IPS-20b (cell line): ENCODE data around the gene SLC34A3.
A peak's percentile ranks its signal among the peaks of the same experiment; 100 is the strongest.
"Not testable (repeated sequence)": the region's sequence is repeated elsewhere in the genome, so short reads cannot be mapped to it uniquely, and the experiment has no call there.

Source experiments
- H3K27ac ChIP-seq: one replicate; pipeline ENCODE4 v1.5.1; 2013; ENCODE audit warnings: low read length
- H3K27me3 ChIP-seq: 2 replicates; pipeline ENCODE4 v1.6.1; 2013; ENCODE audit warnings: mild to moderate bottlenecking, low read length, inconsistent platforms; ENCODE audit not compliant: insufficient read depth
- H3K36me3 ChIP-seq: 2 replicates; pipeline ENCODE4 v1.6.1; 2013; ENCODE audit warnings: low read depth, mild to moderate bottlenecking, inconsistent platforms, low read length, moderate library complexity; ENCODE audit not compliant: insufficient read depth
- H3K4me1 ChIP-seq: 2 replicates; pipeline ENCODE4 v1.6.1; 2013; ENCODE audit warnings: mild to moderate bottlenecking, control low read depth, inconsistent platforms, low read length, moderate library complexity; ENCODE audit not compliant: insufficient read depth
- H3K4me3 ChIP-seq: 2 replicates; pipeline ENCODE4 v1.5.1; 2013; ENCODE audit warnings: mild to moderate bottlenecking, low read length, inconsistent platforms
- H3K9ac ChIP-seq: 2 replicates; pipeline ENCODE4 v1.6.1; 2013; ENCODE audit warnings: low read depth, mild to moderate bottlenecking, inconsistent platforms, low read length, moderate library complexity
- H3K9me3 ChIP-seq: 2 replicates; pipeline ENCODE4 v1.6.1; 2013; ENCODE audit warnings: mild to moderate bottlenecking, low read depth, low read length, inconsistent platforms; ENCODE audit not compliant: insufficient read depth

SLC34A3 gene

DNA sequence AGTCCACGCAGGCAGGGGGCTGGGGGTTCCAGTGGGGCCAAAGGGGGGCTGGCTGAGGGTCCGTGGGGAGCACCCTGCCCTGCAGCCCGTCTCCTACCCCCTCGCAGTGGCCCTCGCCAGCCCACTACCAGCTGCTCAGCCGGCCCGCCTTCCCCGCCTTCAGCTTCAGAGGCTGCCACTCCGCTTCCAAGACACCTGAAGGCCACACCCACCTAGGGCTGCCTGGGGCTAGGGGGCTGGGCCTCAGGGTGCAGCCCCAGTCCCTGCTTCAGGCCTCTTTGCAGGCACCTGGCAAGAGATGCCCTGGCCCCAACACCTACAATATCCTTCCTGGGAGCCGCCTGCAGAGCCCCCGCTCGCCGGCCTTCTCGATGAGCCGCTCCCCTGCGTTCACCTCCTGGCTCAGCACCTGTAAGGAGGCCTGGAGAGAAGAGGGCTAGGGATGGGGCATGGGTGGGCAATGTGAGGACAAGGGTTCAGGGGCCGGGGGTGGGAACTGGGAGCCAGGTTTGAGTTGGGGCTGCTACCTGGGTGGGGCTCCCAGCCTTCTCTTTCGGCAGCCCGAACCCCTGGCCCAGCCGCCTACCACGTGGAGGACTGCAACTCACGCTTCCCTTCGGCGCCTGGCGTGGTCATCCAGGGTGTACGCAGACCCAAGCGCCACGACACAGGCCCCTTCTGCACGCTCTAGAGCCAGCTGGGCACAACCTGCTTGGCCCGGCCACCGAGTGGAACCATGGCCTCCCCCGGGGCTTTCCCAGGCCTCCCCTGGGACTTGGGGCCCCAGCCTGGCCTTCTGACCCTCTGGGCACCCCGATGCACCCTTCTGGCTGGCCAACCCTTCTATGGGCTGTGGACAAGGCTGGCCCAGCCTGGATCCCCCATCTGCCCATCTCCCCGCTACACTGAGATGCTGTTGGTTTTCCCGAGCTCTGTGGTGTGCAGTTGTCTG lies 22.1 kb downstream of the SLC34A3 start:
- Histone ChIP-seq H3K4me3 (no peak overlapping the region), H3K27me3 (peaks cover 11% of the 10 kb centered on the region; the same call in 1 of the 2 replicates), H3K27ac (no peak overlapping the region), H3K4me1 (peaks cover 3% of the 10 kb centered on the region; the same call in 1 of the 2 replicates), H3K9ac (no peak overlapping the region), H3K36me3 (peaks cover 12% of the 10 kb centered on the region), H3K9me3 (no peaks in the 10 kb centered on the region)

DNA sequence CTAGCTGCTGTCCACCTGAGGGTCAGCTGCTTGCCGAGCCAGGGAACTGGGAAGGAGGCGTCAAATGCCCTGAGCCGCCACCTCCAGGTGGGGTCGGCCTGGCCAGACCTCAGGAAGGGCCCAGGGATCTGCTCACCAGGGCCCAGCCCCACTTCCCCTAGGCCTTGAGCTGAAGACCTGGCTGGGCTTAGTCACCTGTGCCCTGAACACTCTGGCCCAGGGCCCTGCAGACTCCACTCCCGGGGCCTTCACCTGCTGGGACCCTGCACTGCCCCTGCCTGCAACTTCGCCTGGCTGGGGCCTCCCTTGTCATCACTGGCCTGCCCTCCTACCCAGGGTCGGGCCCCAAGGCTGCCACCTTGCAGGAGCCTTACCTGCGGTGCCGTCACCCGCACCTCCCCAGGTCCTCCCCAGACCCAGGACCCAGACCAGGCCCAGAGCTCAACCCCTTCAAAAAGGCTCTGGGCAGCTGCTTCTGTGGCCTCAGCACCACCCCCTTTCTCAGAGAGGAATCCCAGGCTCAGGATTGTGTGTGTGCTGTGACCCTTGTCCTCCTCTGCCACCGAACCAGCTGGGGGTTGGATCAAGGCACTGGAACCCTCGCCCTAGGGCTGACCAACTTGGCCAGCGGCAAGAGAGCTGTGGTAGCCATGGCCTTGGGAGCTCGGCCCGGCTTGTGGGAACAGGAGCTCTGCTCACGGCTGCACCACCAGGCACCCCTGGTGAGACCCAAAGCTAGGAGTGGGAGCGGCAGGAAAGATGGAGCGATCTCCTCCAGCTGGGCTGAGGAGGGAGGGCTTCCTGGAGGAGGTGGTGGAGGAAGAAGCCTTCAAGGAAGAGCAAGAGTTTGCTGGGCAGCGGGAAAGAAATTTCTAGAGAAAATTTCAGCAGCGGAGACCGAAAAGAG lies 23.3 kb downstream of the SLC34A3 start:
- H3K4me3 ChIP-seq = peak overlapping the region; percentile 90
- no peak overlapping the region for H3K27ac ChIP-seq
- H3K9ac ChIP-seq = peak overlapping the region; percentile 86; the same call in 1 of the 2 replicates
- H3K4me1 ChIP-seq = peaks cover 3% of the 10 kb centered on the region; the same call in 1 of the 2 replicates
- no peaks in the 10 kb centered on the region for H3K9me3 ChIP-seq
- H3K27me3 ChIP-seq = peaks cover 11% of the 10 kb centered on the region; the same call in 1 of the 2 replicates
- peaks cover 23% of the 10 kb centered on the region for H3K36me3 ChIP-seq

DNA sequence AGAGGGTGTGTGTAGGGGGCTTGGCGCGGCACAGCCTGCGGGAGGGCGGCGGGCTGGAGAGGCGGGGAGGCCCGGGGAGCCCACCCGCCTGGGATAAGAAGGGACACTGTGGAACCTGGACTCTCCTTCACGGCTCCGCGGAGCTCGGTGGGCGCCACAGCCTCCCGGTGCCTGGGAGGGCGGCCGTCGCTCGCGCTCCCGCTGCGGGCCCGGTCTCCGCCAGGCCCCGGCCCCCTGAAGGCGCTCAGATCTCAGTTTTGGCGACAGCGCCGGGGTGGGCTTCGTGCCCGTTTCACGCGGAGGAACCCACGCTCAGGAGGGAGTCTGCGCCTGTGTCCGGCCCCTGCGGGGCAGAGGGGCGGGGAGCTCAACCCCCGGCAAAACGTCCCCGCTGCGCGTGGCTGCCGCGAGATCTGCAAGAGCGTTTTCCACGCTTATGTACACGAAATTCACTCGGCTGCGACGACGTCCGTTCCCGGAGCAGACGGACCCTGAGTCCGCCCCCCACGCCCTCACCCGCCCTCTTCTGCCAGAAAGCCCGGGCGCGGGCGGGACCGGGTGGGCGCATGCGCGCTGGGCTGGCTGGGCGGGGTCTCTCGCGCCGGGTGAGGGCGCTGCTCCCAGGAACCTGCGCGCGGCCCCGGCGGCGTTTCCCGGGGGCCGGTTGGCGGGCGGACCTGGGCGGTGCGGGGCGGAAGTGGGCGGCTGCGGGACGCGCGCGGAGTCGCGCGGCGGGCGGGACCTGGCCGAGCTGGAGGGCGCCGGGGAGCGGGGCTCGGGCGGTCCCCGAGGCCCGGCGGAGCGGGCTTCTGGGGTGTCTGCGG lies 24.1 kb downstream of the SLC34A3 start, which contains the start of gene NELFB:
NELFB (plus strand) TSS at position 704 of the 824 bp plus-strand sequence.
- H3K4me1 ChIP-seq = peaks cover 3% of the 10 kb centered on the region; the same call in 1 of the 2 replicates
- peak within 1 kb of the TSS; percentile 93 for H3K4me3 ChIP-seq
- H3K27ac ChIP-seq = peak within 1 kb of the TSS; percentile 29
- no peaks in the 10 kb centered on the region for H3K9me3 ChIP-seq
- H3K9ac ChIP-seq = peak within 1 kb of the TSS; percentile 89
- H3K36me3 ChIP-seq = peaks cover 27% of the 10 kb centered on the region
- H3K27me3 ChIP-seq = peaks cover 11% of the 10 kb centered on the region; the same call in 1 of the 2 replicates

DNA sequence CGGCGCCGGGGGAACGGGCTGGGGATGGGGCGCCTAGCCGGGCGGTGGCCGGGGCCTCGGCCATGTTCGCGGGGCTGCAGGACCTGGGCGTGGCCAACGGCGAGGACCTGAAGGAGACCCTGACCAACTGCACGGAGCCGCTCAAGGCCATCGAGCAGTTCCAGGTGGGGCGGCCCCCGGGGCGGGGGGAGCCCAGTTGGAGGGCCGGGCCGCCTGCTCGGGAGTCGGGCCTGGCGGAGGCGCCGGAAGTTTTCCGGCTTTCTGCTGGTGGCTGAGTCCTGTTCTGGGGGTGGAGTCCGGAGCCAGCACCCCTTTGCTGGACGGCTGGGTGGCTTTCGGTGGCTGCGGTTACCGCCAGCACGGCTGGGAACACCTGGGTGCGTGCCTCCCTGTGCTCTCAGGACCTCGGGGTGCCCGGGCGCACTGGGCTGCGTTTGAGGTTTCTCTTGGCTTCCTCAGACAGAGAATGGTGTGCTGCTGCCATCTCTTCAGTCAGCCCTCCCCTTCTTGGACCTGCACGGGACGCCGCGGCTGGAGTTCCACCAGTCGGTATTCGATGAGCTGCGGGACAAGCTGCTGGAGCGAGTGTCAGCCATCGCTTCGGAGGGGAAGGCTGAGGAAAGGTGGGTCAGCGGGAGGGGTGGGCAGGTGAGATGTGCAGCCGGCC lies 24.9 kb downstream of the SLC34A3 start:
- H3K27ac ChIP-seq = peak overlapping the region; percentile 29
- peaks cover 3% of the 10 kb centered on the region; the same call in 1 of the 2 replicates for H3K4me1 ChIP-seq
- H3K9me3 ChIP-seq = no peaks in the 10 kb centered on the region

DNA sequence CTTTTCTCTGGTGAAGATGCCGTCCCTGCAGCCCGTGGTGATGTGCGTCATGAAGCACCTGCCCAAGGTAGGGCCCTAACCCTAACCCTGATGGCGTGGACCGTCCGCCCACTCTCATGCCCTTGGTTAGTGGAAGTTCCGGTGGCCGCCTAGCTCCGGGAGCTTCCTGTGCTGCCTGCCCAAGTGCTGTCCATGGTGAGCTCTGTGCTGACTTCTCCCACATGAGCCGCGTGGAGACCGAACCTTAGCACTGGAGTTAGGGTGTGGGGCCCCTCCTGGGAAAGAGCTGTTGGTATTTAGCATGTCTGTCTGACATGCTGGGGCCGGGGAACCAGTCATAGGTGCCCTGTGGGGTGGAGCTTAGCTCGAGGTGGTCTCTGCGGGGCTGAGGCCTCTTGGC lies 25.7 kb downstream of the SLC34A3 start:
- H3K9ac ChIP-seq = peak overlapping the region; percentile 89; the same call in 1 of the 2 replicates
- H3K27ac ChIP-seq = no peak overlapping the region
- peaks cover 3% of the 10 kb centered on the region; the same call in 1 of the 2 replicates for H3K4me1 ChIP-seq
- H3K27me3 ChIP-seq = peaks cover 11% of the 10 kb centered on the region; the same call in 1 of the 2 replicates
- peak overlapping the region; percentile 93 for H3K4me3 ChIP-seq
- H3K9me3 ChIP-seq = no peaks in the 10 kb centered on the region
- peaks cover 27% of the 10 kb centered on the region for H3K36me3 ChIP-seq

More for the DNA sequence above, 24.9 kb downstream of the SLC34A3 start:
- Histone ChIP-seq H3K4me3 (peak overlapping the region; percentile 93), H3K9ac (peak overlapping the region; percentile 89), H3K36me3 (peaks cover 27% of the 10 kb centered on the region), H3K27me3 (peaks cover 11% of the 10 kb centered on the region; the same call in 1 of the 2 replicates)

DNA sequence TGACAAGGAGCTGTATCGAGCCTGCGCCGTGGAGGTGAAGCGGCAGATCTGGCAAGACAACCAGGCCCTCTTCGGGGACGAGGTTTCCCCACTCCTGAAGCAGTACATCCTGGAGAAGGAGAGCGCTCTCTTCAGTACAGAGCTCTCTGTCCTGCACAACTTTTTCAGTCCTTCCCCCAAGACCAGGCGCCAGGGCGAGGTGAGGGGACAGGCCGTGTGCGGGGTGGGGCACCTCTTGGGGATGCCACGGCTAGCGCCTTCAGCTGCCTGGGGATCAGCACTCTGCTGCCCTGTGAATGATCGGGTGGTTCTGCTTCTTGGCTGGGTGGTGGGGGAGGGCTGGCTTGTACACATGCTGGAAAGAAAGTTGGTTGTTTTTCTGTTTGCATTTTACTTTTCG lies 26.2 kb downstream of the SLC34A3 start:
- Histone ChIP-seq H3K4me3 (no peak overlapping the region; the same call in 1 of the 2 replicates), H3K9ac (no peak overlapping the region), H3K27me3 (peaks cover 11% of the 10 kb centered on the region; the same call in 1 of the 2 replicates), H3K9me3 (no peaks in the 10 kb centered on the region), H3K36me3 (peaks cover 27% of the 10 kb centered on the region), H3K27ac (no peak overlapping the region), H3K4me1 (peaks cover 3% of the 10 kb centered on the region; the same call in 1 of the 2 replicates)

DNA sequence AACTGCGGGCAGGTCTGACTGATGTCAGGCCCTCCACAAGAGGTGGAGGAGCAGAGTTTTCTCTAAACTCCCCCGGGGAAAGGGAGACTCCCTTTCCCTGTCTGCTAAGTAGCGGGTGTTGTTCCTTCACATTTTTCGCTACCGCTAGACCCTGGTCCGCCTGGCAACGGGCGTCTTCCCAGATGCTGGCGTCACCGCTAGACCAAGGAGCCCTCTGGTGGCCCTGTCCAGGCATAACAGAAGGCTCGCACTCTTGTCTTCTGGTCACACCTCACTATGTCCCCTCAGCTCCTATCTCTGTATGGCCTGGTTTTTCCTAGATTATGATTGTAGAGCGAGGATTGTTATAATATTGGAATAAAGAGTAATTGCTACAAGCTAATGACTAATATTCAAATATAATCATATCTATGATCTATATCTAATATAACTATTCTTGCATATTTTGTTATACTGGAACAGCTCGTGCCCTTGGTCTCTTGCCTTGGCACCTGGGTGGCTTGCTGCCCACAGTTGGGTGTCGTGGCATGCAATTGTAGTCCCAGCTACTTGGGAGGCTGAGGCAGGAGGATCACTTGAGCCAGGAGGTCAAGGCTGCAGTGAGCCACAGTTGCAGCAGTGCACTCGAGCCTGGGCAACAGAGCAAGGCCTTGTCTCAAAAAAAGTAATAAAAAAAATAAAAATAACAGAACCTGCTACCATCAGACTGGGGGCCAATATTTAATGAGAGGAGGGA lies 31.6 kb downstream of the SLC34A3 start:
- not testable (repeated sequence) for H3K4me1 ChIP-seq, H3K9me3 ChIP-seq, H3K27ac ChIP-seq, H3K4me3 ChIP-seq, H3K9ac ChIP-seq, H3K27me3 ChIP-seq
- peaks cover 35% of the 10 kb centered on the region for H3K36me3 ChIP-seq

DNA sequence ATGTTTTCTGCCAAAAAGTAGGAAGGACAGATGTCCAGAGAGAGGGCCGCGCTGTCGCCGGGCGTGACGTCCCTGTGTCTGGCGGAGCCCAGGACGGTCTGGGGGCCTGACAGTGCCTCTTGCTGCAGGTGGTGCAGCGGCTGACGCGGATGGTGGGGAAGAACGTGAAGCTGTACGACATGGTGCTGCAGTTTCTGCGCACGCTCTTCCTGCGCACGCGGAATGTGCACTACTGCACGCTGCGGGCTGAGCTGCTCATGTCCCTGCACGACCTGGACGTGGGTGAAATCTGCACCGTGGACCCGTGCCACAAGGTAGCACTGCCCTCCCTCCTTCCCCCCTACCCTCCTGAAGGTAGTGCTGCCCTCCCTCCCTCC lies 32.2 kb downstream of the SLC34A3 start:
- Histone ChIP-seq H3K9me3 (no peaks in the 10 kb centered on the region), H3K4me3 (no peak overlapping the region), H3K4me1 (no peaks in the 10 kb centered on the region), H3K9ac (no peak overlapping the region), H3K27ac (no peak overlapping the region), H3K36me3 (peaks cover 33% of the 10 kb centered on the region), H3K27me3 (no peaks in the 10 kb centered on the region)

DNA sequence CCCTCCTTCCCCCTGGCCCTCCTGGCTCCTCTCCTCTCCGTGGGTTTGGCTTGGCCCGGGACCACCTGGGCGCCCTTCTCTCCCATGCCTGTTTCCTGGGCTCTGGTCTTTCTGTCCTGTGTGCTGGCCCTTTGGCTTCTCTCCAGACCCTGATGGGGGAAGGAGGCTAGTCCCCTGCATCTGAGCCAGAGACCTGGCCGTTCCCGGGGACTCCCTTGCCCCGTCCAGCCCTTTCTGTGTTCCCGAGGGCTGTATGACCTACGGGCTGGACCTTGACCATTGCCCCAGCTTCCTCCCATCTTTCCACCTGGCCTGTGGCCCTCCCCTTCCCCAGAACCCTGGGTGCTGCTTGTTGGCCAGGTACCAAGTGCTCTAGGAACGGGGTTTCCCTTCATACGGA lies 32.8 kb downstream of the SLC34A3 start:
- Histone ChIP-seq H3K36me3 (peaks cover 27% of the 10 kb centered on the region), H3K27me3 (no peaks in the 10 kb centered on the region), H3K9ac (no peak overlapping the region), H3K4me3 (no peak overlapping the region), H3K4me1 (no peaks in the 10 kb centered on the region), H3K9me3 (no peaks in the 10 kb centered on the region), H3K27ac (no peak overlapping the region)

DNA sequence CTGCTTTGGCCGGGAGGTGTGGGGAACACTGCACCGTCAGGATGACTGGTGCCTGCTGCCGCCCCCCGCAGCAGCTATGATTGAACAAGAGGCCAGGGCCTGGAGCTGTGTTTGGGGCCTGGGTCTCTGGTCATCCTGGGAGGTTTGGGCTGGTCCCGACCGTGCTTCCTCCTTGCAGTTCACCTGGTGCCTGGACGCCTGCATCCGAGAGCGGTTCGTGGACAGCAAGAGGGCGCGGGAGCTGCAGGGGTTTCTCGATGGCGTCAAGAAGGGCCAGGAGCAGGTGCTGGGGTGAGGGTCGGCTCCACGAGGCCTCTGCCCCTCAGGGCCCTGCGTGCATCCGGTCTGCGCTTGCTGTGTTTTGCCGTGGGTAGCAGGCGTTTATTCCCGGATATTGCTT lies 33.4 kb downstream of the SLC34A3 start:
- Histone ChIP-seq H3K9ac (no peak overlapping the region), H3K4me1 (no peaks in the 10 kb centered on the region), H3K4me3 (no peak overlapping the region), H3K36me3 (peaks cover 27% of the 10 kb centered on the region), H3K27me3 (no peaks in the 10 kb centered on the region), H3K9me3 (no peaks in the 10 kb centered on the region), H3K27ac (no peak overlapping the region)
